Measurements from ENCODE around the gene ARHGAP23.

ARHGAP23 gene

GRCh38 chr17:38452719-38453118, 24.5 kb downstream of the ARHGAP23 start:
- Mint-ChIP-seq H3K36me3 (ENCODE audit: insufficient read depth) (no peaks in the 10 kb centered on the region), H3K9me3 (no peaks in the 10 kb centered on the region), H3K4me1 (ENCODE audit: low read depth in 2 of 2) (peaks cover 17 to 23% of the 10 kb centered on the region in 2 donors), H3K27ac (no peak overlapping the region), H3K27me3 (peaks cover 63 to 86% of the 10 kb centered on the region in 2 donors), H3K4me3 (peak overlapping the region; percentile 56 to 79)
- DNase-seq, result no peak
- ATAC-seq (replicated peaks), result no peak

GRCh38 chr17:38453951-38454421, 25.7 kb downstream of the ARHGAP23 start:
- Mint-ChIP-seq H3K27ac (no peak overlapping the region), H3K27me3 (peaks cover 63 to 88% of the 10 kb centered on the region in 2 donors), H3K4me1 (ENCODE audit: low read depth in 2 of 2) (peaks cover 17 to 23% of the 10 kb centered on the region in 2 donors), H3K36me3 (ENCODE audit: insufficient read depth) (no peaks in the 10 kb centered on the region), H3K4me3 (no peak overlapping the region), H3K9me3 (no peaks in the 10 kb centered on the region)
- DNase-seq (no peak), ATAC-seq (replicated peaks) (peak; percentile 16)

GRCh38 chr17:38454532-38454931, 26.3 kb downstream of the ARHGAP23 start:
- no peak overlapping the region for H3K27ac Mint-ChIP-seq
- H3K4me3 Mint-ChIP-seq, result peak overlapping the region; percentile 46 to 52
- peaks cover 57 to 82% of the 10 kb centered on the region in 2 donors for H3K27me3 Mint-ChIP-seq
- no peaks in the 10 kb centered on the region for H3K36me3 Mint-ChIP-seq (ENCODE audit: insufficient read depth)
- DNase-seq (no peak), ATAC-seq (replicated peaks) (no peak)
- peaks cover 17 to 23% of the 10 kb centered on the region in 2 donors for H3K4me1 Mint-ChIP-seq (ENCODE audit: low read depth in 2 of 2)
- H3K9me3 Mint-ChIP-seq, result no peaks in the 10 kb centered on the region

- Mint-ChIP-seq H3K9me3 (no peaks in the 10 kb centered on the region), H3K4me3 (no peak overlapping the region), H3K36me3 (ENCODE audit: insufficient read depth) (no peaks in the 10 kb centered on the region), H3K27ac (no peak overlapping the region), H3K27me3 (peaks cover 50 to 80% of the 10 kb centered on the region in 2 donors), H3K4me1 (ENCODE audit: low read depth in 2 of 2) (peaks cover 17 to 23% of the 10 kb centered on the region in 2 donors)
- DNase-seq (no peak), ATAC-seq (replicated peaks) (no peak)
Observed at GRCh38 chr17:38455288-38455915, 27.1 kb downstream of the ARHGAP23 start.

GRCh38 chr17:38456031-38456815, 28.0 kb downstream of the ARHGAP23 start:
- Mint-ChIP-seq H3K4me3 (no peak overlapping the region), H3K4me1 (ENCODE audit: low read depth in 2 of 2) (peaks cover 17 to 23% of the 10 kb centered on the region in 2 donors), H3K27ac (no peak overlapping the region), H3K9me3 (no peaks in the 10 kb centered on the region), H3K36me3 (ENCODE audit: insufficient read depth) (no peaks in the 10 kb centered on the region), H3K27me3 (peaks cover 43 to 80% of the 10 kb centered on the region in 2 donors)
- ATAC-seq (replicated peaks), result no peak
- DNase-seq, result no peak

- Mint-ChIP-seq H3K9me3 (no peaks in the 10 kb centered on the region), H3K36me3 (ENCODE audit: insufficient read depth) (no peaks in the 10 kb centered on the region), H3K4me1 (ENCODE audit: low read depth in 2 of 2) (peaks cover 14 to 16% of the 10 kb centered on the region in 2 donors), H3K27ac (no peak overlapping the region), H3K4me3 (no peak overlapping the region), H3K27me3 (peaks cover 31 to 65% of the 10 kb centered on the region in 2 donors)
- DNase-seq (no peak), ATAC-seq (replicated peaks) (no peak)
Observed at GRCh38 chr17:38457577-38458371, 29.5 kb downstream of the ARHGAP23 start.

GRCh38 chr17:38458521-38458920, 30.3 kb downstream of the ARHGAP23 start:
- DNase-seq (no peak), ATAC-seq (replicated peaks) (no peak)
- Mint-ChIP-seq H3K27me3 (peaks cover 26 to 58% of the 10 kb centered on the region in 2 donors), H3K4me3 (no peak overlapping the region), H3K4me1 (ENCODE audit: low read depth in 2 of 2) (peaks cover 7 to 10% of the 10 kb centered on the region in 2 donors), H3K9me3 (no peaks in the 10 kb centered on the region), H3K36me3 (ENCODE audit: insufficient read depth) (no peaks in the 10 kb centered on the region), H3K27ac (no peak overlapping the region)

- Mint-ChIP-seq H3K27me3 (peaks cover 34 to 51% of the 10 kb centered on the region in 2 donors), H3K27ac (no peak overlapping the region), H3K4me1 (ENCODE audit: low read depth in 2 of 2) (peaks cover 7 to 10% of the 10 kb centered on the region in 2 donors), H3K36me3 (ENCODE audit: insufficient read depth) (no peaks in the 10 kb centered on the region), H3K4me3 (no peak overlapping the region), H3K9me3 (no peaks in the 10 kb centered on the region)
- ATAC-seq (replicated peaks) (no peak), DNase-seq (no peak)
Observed at GRCh38 chr17:38459567-38459966, 31.3 kb downstream of the ARHGAP23 start.

- Mint-ChIP-seq H3K9me3 (no peaks in the 10 kb centered on the region), H3K27me3 (peaks cover 27 to 44% of the 10 kb centered on the region in 2 donors), H3K4me3 (no peak overlapping the region), H3K27ac (no peak overlapping the region), H3K36me3 (ENCODE audit: insufficient read depth) (no peaks in the 10 kb centered on the region), H3K4me1 (ENCODE audit: low read depth in 2 of 2) (peaks cover under 1 to 4% of the 10 kb centered on the region in 2 donors)
- DNase-seq (no peak), ATAC-seq (replicated peaks) (no peak)
Observed at GRCh38 chr17:38460082-38460715, 31.9 kb downstream of the ARHGAP23 start.

GRCh38 chr17:38460716-38461630, 32.7 kb downstream of the ARHGAP23 start:
- DNase-seq (no peak), ATAC-seq (replicated peaks) (no peak)
- peaks cover 25 to 38% of the 10 kb centered on the region in 2 donors for H3K27me3 Mint-ChIP-seq
- H3K4me3 Mint-ChIP-seq, result no peak overlapping the region
- no peaks in the 10 kb centered on the region for H3K36me3 Mint-ChIP-seq (ENCODE audit: insufficient read depth)
- H3K9me3 Mint-ChIP-seq, result no peaks in the 10 kb centered on the region
- H3K4me1 Mint-ChIP-seq (ENCODE audit: low read depth in 2 of 2), result peaks cover 0 to 4% of the 10 kb centered on the region in 2 donors
- H3K27ac Mint-ChIP-seq, result no peak overlapping the region

- ATAC-seq (replicated peaks) (no peak), DNase-seq (no peak)
- Mint-ChIP-seq H3K36me3 (ENCODE audit: insufficient read depth) (no peaks in the 10 kb centered on the region), H3K27me3 (peaks cover 21 to 31% of the 10 kb centered on the region in 2 donors), H3K4me1 (ENCODE audit: low read depth in 2 of 2) (peaks cover 0 to 2% of the 10 kb centered on the region in 2 donors), H3K27ac (no peak overlapping the region), H3K9me3 (no peaks in the 10 kb centered on the region), H3K4me3 (no peak overlapping the region)
Observed at GRCh38 chr17:38461683-38462082, 33.4 kb downstream of the ARHGAP23 start.

GRCh38 chr17:38463451-38463858, 35.2 kb downstream of the ARHGAP23 start:
- DNase-seq (no peak), ATAC-seq (replicated peaks) (no peak)
- H3K27ac Mint-ChIP-seq, result no peak overlapping the region
- no peaks in the 10 kb centered on the region for H3K4me1 Mint-ChIP-seq (ENCODE audit: low read depth in 2 of 2)
- H3K36me3 Mint-ChIP-seq (ENCODE audit: insufficient read depth), result no peaks in the 10 kb centered on the region
- peaks cover 15 to 20% of the 10 kb centered on the region in 2 donors for H3K27me3 Mint-ChIP-seq
- H3K9me3 Mint-ChIP-seq, result no peaks in the 10 kb centered on the region
- no peak overlapping the region for H3K4me3 Mint-ChIP-seq
